Renal cortical epithelial cell (primary cell): ENCODE measurements around the gene SMG9. TPM values are rescaled to one million over a fixed set of nuclear protein-coding genes. Genes with fewer than 3 reads are reported as not detected.

Experiments used
- DNase-seq: peaks from one replicate; pipeline ENCODE4 v3.0.0-alpha.2; 2011; ENCODE audit warnings: low read depth
- total RNA-seq: library from RNA; depleted of rRNA; stranded (reverse); fragments of >200 nt; gene quantifications from 2 replicates; pipeline ENCODE4 v1.2.3, GENCODE V29; 2014

The SMG9 gene
- total RNA-seq, 1 donor from 2014 or later: 9.9 TPM

GRCh38 chr19:43725468-43725867, 29.3 kb downstream of the SMG9 start:
- no peak for DNase-seq

- DNase-seq: no peak
These were observed 29.9 kb downstream of the SMG9 start for GRCh38 chr19:43724896-43725295.

DNA sequence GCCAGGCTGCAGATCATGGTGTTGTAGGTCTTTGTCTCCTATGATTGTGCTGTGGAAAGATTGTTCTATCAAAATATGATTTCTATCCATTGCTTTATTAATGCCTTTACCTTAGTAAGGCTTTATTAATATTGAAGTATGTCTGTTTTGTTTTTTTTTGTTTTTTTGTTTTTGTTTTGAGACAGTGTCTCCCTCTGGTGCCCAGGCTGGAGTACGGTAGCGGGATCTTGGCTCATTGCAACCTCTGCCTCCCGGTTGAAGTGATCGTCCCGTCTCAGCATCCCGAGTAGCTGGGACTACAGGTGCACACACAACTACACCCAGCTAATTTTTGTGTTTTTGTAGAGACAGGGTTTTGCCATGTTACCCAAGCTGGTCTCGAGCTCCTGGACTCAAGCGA, 31.2 kb downstream of the SMG9 start:
- no peak for DNase-seq

DNA sequence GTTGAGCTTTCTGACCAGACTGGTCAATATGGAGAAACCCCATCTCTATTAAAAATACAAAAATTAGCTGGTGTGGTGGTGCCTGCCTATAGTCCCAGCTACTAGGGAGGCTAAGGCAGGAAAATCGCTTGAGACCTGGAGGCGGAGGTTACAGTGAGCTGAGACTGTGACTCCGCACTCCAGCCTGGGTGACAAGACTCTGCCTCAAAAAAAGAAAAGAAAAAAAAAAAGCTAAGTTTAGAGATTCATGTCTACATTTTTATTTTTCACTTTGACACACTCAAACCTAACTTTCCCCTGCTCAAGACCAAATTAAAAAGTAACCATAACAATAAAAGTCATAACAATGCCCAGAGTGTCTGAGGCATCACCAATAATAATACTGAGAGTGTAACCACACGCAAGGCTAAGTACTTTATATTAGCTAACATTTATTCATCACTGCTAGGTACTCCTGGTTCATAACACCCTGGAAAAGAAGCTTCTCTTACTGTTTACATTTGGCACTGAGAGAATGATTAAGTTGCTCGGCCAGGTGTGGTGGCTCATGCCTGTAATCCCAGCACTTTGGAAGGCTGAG, 33.2 kb downstream of the SMG9 start:
- DNase-seq: no peak

GRCh38 chr19:43720936-43721335, 33.8 kb downstream of the SMG9 start:
- no peak for DNase-seq

GRCh38 chr19:43719918-43720317, 34.8 kb downstream of the SMG9 start:
- no peak for DNase-seq

GRCh38 chr19:43719378-43719868, 35.3 kb downstream of the SMG9 start:
- no peak for DNase-seq

DNA sequence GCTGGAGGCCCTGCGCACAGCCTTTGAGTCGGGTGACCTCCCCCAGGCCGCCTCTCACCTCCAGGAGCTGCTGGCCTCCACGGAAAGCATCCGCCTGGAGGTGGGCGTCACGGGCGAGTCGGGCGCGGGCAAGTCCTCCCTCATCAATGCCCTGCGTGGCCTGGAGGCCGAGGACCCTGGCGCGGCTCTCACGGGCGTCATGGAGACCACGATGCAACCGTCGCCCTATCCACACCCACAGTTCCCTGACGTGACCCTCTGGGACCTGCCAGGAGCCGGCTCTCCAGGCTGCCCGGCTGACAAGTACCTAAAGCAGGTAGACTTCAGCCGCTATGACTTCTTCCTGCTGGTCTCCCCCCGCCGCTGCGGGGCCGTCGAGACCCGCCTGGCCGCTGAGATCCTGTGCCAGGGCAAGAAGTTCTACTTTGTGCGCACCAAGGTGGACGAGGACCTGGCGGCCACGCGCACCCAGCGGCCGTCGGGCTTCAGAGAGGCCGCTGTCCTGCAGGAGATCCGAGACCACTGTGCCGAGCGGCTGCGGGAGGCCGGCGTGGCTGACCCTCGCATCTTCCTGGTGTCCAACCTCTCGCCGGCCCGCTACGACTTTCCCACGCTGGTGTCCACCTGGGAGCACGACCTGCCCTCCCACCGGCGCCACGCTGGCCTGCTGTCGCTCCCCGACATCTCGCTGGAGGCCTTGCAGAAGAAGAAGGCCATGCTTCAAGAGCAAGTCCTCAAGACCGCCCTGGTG, 36.0 kb downstream of the SMG9 start:
- no peak for DNase-seq

GRCh38 chr19:43715776-43716175, 39.0 kb downstream of the SMG9 start, which contains the start of gene IRGC:
Gene IRGC, plus strand, starts transcription at chr19:43716076. Its CDS starts 2,483 bp downstream, at chr19:43718559.
- DNase-seq: no peak

DNA sequence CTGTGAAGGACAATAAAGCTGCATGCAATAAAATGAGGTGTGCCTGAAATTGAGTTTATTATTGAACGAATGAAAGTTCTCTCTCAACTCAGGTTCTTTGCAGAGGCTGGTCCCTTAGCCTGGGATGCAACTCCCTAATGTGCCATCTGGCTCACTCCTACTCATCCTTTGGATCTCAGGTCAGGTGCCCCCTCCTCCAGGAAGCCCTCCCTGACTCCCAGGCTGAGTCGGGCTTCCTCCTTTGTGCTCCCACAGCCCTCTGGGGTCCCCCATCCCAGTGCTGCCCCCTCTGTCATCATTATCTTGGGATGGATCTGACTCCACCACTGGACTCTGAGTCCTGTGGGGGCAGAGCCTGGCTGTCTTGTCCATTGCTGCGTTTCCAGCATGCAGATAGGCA, 41.6 kb downstream of the SMG9 start:
- DNase-seq: no peak

GRCh38 chr19:43711751-43712355, 42.9 kb downstream of the SMG9 start:
- DNase-seq: peak; percentile 15

DNA sequence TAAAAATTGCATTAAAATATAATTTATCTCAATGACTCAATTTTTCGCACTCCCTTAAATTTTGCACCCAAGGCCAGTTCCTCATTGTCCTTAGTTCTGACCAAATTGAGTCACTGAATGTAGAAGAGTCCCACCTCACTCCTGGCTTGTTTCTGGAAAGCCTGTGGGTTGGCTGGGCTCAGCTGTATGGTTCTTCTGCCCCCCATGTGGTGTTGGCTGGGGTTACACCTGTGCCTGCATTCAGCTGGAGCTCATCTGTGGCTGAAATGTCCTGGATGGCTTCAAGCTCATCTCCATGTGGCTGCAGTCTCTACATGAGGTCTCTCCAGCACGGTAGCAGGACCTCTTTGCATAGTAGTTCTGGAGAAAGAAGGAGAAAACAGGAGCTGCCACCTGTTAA, 46.0 kb downstream of the SMG9 start:
- DNase-seq: no peak

DNA sequence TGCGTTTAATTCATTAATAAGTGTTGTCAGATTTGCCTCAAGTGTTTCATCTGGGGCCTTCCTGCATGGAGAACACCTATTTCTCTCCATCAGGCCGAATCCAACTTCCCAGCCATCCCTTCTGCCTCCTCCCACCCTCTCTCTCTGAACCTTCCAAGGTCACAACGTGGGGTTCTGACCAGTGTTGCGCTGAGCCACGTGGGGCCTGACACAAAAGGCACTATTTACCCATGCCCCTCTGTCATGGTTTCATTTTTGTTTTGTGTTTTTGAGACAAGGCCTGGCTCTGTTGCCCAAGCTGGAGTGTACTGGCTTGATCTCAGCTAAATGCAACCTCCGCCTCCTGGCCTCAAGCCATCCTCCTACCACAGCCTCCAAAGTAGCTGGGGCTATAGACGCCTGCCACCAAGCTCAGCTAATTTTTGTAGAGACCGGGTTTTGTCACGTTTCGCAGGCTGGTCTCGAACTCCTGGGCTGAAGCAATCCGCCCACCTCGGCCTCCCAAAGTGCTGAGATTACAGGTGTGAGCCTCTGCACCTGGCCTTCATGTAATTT, 47.5 kb downstream of the SMG9 start:
- no peak for DNase-seq

DNA sequence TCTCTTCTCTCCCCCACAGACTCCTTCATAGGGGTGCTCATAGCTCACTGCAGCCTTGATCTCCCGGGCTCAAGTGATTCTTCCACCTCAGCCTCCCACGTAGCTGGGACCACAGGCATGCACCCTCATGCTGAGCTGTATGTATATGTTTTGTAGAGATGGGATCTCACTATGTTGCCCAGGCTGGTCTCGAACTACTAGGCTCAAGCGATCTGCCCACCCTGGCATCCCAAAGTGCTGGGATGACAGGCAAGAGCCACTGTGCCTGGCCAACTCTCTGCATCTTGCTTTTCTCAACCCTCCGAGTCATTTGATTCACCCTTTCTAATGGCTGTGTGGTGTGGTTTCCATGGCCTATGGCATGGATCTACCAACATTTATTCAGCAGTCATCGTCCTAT, 49.0 kb downstream of the SMG9 start:
- DNase-seq: no peak

DNA sequence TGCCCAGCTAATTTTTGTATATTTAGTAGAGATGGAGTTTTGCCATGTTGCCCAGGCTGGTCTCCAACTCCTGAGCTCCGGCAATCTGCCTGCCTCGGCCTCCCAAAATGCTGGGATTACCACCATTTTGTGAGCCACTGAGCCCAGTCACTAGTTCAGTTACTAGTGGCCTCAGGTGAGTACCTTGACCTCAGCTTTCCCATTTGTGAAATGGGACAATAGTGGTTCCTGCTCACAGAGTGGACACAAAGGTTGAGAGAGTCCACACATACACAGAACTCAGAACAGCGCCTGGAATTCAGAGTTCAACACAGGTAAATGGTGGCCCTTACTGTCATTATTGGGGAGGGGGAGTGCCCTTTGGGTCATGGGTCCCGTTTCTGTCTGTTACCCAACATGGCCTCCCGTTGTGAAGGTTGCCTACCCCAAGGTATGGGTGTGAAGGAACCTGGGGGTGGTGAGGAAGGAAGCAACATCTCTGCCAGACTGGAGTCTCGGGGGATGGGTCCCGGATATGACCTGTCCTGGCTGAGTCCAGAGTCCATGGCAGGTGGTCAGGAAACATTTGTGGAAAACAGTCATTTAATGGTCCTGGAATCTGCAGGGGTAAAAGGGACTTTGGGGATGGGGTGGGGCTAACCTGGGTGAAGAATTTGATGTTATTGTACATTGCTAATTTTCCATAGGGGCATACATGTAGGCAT, 50.6 kb downstream of the SMG9 start:
- peak; percentile 8 for DNase-seq

DNA sequence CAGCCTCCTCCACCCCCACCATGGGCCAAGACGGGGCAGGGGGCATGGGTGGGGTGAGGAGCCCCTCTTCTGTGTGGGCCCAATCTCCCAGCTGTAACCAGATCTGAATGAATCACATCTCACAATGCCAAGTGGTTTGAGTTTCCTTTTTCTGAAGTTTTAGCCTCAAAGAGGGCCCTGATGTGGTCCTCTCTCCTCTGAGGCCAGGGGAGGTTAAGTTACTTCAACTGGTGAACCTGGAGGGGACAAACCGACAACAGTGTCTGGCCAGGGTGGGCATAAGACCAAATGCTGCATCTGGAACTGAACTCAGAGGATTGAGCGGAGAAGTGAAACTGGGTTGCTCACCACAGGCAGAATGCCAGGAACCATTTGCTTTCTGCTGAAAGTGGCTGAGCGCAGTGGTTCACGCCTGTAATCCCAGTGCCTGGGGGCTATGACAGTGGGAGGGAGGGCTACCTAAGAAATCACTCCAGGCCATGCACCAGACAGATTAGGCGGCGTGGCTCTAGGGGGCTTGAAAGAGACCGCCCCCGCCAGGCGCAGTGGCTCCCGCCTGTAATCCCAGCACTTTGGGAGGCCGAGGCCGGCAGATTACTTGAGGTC, 54.3 kb downstream of the SMG9 start:
- DNase-seq: no peak

DNA sequence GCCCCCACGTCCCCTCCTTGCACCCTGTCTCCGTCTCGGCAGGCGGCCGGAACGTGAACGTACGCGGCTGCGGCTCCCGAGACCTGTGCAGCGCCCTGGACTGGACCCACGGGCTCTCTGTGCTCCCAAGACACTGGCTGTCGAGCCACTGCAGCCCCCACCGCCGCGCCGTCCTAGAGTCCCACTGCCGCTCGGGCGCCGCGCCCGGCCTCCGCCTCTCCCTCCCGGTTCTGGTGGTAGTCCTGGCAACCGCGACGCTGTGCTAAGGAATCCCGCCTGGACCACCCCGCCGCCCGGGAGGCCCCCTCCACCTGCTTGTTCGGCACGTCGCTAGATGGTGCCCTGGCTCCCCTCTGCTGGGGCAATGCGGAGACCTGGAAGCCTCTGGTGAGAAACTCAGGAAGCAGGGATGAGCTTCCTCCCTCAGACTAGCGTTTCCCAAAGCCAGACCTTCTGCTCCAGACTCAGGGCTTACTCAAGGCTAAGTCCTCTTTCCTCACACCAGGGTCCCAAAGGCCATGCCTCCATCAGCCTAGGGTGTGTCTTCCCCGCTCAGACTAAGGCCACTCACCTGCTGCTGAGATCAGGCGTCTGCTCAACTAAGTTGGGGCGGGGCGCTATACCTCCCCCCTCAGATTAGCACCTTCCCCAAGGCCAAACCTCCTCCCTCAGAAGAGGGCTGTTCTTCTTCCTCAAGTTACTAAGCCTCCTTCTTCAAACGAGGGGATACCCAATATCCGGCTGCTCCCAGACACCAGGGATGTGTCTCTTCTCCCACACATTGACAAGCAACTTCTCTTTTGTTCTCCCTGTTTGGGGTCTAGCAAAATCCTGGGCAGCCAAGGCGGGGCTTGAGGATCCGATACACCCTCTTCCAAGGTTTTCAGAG, 55.0 kb downstream of the SMG9 start:
- DNase-seq: no peak

- no peak for DNase-seq
These were observed 57.5 kb downstream of the SMG9 start for GRCh38 chr19:43697295-43697694.

DNA sequence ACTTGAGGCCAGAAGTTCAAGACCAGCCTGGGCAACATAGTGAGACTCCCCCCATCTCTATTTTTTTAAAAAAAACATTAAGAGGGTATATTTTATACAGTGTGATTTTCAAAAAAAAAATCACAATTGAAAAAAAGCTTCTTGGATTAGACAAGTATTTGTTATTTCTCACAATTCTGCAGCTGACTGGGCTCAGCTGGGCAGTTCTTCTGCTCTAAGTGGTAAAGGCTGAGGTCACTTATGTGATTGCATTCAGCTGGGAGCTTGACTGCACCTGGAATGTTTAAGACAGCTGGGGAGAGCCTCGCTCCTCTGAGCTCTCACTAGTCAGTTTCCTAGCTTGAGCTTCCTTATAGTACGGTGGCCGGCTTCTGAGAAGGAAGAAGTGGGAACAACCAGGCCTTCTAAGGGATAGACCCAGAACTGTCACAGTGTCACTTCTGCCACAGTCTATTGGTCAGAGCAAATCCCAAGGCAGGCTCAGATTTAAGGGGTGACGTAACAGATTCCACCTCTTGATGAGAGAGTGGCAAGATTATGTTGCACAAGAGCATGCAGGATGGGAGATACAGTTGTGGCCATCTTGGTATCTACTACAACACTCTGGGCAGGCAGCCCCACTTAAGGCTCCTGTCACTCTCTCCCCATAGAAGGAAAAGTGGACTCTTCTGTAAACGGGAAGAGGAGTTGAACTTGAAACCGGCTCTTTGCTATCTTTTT, 58.6 kb downstream of the SMG9 start:
- DNase-seq: no peak

GRCh38 chr19:43694553-43694952, 60.2 kb downstream of the SMG9 start:
- DNase-seq: no peak
